AG08395 (cell line): ENCODE data around the gene GPC1.
"Not testable (repeated sequence)": the region's sequence is repeated elsewhere in the genome, so short reads cannot be mapped to it uniquely, and the experiment has no call there.

Experiments used
- DNase-seq: peaks from one replicate; pipeline ENCODE4 v3.0.0; 2012; ENCODE audit warnings: mixed read lengths, low spot score

The GPC1 gene

GRCh38 chr2:240435457-240435947, at the start of gene GPC1:
TSS of gene GPC1 (plus strand) at chr2:240435663. CDS start at chr2:240435919, 256 bp downstream.
- peak; percentile 94 for DNase-seq

- no peak for DNase-seq
Observed at GRCh38 chr2:240386326-240386725, 49.1 kb upstream of the GPC1 start.

- DNase-seq = not testable (repeated sequence)
Observed at GRCh38 chr2:240386743-240387142, 48.7 kb upstream of the GPC1 start.

- no peak for DNase-seq
Observed at GRCh38 chr2:240387325-240387668, 48.2 kb upstream of the GPC1 start.

- DNase-seq = peak; percentile 96
Observed at GRCh38 chr2:240387669-240388358, 47.6 kb upstream of the GPC1 start.

GRCh38 chr2:240388471-240389301, 46.8 kb upstream of the GPC1 start:
- DNase-seq = no peak

- no peak for DNase-seq
Observed at GRCh38 chr2:240389302-240389805, 46.1 kb upstream of the GPC1 start.

- no peak for DNase-seq
Observed at GRCh38 chr2:240390091-240391073, 45.1 kb upstream of the GPC1 start.

GRCh38 chr2:240391111-240392051, 44.1 kb upstream of the GPC1 start:
- no peak for DNase-seq

GRCh38 chr2:240392084-240392947, 43.1 kb upstream of the GPC1 start:
- DNase-seq = peak; percentile 55

- no peak for DNase-seq
Observed at GRCh38 chr2:240392948-240393830, 42.3 kb upstream of the GPC1 start.

GRCh38 chr2:240393831-240394410, 41.5 kb upstream of the GPC1 start:
- no peak for DNase-seq

- no peak for DNase-seq
Observed at GRCh38 chr2:240394549-240394948, 40.9 kb upstream of the GPC1 start.

- DNase-seq = no peak
Observed at GRCh38 chr2:240395448-240395847, 40.0 kb upstream of the GPC1 start.

GRCh38 chr2:240395896-240396622, 39.4 kb upstream of the GPC1 start:
- no peak for DNase-seq

- DNase-seq = no peak
Observed at GRCh38 chr2:240396623-240397541, 38.6 kb upstream of the GPC1 start.

GRCh38 chr2:240397542-240397916, 37.9 kb upstream of the GPC1 start:
- DNase-seq = no peak
